ENCODE measurements around the gene PCGF1. TPM values are rescaled to one million over a fixed set of nuclear protein-coding genes. Genes with fewer than 3 reads are reported as not detected.

PCGF1 gene
- total and polyA plus RNA-seq, 9 of the 15 experiments (the other 6 are each of a cell fraction or from before 2014, with no cell fraction given): 20.3 to 45.7 (median 29.3) TPM

DNA sequence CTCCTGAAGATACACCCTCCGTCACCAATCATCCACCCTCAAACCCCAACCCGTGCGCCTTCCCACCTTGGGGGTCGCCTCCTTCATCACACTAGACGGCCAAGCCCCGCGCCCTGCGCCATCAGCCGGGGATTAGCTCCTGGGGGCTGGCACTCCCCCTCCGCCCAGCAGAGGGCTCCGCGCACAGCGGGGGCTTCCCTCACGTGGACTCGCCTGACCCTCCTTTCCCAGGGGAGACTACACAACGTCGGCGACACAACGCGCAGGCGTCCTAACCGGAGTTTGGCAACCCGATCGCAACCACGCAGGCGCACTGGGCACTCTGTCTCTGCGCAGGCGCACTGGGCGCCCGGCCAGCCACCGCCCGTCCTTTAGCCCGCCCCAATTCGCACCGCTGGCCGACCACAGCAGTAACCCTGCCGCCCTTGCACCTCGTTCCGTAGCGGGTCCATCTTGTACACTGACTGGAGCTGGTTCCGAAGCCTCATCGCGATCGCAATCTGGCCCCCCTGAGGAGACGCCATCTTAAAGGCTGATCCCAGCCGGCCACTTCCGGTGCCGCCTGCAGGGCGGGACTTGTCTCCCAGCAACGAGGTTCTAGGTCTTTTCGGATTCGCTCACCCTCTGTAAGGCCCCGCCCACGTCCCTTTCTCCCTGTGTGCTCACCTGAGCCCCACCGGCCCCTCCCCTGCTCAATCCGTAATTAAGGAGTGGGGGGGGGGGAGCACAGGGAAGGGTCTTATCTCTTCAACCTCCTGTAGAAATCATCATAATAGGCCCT lies at the start of gene PCGF1 (continued):
- TF ChIP-seq, protein P1, sequence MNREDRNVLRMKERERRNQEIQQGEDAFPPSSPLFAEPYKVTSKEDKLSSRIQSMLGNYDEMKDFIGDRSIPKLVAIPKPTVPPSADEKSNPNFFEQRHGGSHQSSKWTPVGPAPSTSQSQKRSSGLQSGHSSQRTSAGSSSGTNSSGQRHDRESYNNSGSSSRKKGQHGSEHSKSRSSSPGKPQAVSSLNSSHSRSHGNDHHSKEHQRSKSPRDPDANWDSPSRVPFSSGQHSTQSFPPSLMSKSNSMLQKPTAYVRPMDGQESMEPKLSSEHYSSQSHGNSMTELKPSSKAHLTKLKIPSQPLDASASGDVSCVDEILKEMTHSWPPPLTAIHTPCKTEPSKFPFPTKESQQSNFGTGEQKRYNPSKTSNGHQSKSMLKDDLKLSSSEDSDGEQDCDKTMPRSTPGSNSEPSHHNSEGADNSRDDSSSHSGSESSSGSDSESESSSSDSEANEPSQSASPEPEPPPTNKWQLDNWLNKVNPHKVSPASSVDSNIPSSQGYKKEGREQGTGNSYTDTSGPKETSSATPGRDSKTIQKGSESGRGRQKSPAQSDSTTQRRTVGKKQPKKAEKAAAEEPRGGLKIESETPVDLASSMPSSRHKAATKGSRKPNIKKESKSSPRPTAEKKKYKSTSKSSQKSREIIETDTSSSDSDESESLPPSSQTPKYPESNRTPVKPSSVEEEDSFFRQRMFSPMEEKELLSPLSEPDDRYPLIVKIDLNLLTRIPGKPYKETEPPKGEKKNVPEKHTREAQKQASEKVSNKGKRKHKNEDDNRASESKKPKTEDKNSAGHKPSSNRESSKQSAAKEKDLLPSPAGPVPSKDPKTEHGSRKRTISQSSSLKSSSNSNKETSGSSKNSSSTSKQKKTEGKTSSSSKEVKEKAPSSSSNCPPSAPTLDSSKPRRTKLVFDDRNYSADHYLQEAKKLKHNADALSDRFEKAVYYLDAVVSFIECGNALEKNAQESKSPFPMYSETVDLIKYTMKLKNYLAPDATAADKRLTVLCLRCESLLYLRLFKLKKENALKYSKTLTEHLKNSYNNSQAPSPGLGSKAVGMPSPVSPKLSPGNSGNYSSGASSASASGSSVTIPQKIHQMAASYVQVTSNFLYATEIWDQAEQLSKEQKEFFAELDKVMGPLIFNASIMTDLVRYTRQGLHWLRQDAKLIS (CRISPR knock-in tag; IDR thresholded peaks at IDR 0.05): no peak
- TF ChIP-seq RB1 (IDR thresholded peaks at IDR 0.05; ENCODE audit: low read depth) (peak; percentile 19; the same call in 1 of the 2 replicates), CEBPG (CRISPR knock-in tag; IDR thresholded peaks at IDR 0.05) (peak; percentile 75; the same call in 1 of the 2 replicates), CEBPG (tag; conservative IDR thresholded peaks at IDR 0.05 in 1 of 2, IDR thresholded peaks at IDR 0.05 in 1 of 2) (no peak), SIN3B (IDR thresholded peaks at IDR 0.05; ENCODE audit: low read depth) (peak; percentile 54; the same call in 1 of the 2 replicates), NFIC (IDR thresholded peaks at IDR 0.05) (peak; percentile 38; the same call in 1 of the 2 replicates), NFIX (CRISPR knock-in tag; IDR thresholded peaks at IDR 0.05; ENCODE audit: low read depth) (no peak), VEZF1 (CRISPR knock-in tag; IDR thresholded peaks at IDR 0.05) (peak; percentile 96), KDM4B (IDR thresholded peaks at IDR 0.05; ENCODE audit: borderline replicate concordance in 2 of 2, low read depth in 1 of 2) (0 out of 4 replicates have a peak, but pooled peaks of 1 of the 2 experiments have one; percentile 68), ELK3 (CRISPR knock-in tag; IDR thresholded peaks at IDR 0.05) (no peak), BCOR (IDR thresholded peaks at IDR 0.05) (no peak), ZNF3 (CRISPR knock-in tag; IDR thresholded peaks at IDR 0.05) (no peak), HMBOX1 (IDR thresholded peaks at IDR 0.05) (peak; percentile 4; the same call in 1 of the 2 replicates), RBM14 (IDR thresholded peaks at IDR 0.05; ENCODE audit: borderline replicate concordance, insufficient read depth, low read depth, low read length) (0 out of 2 replicates have a peak, but pooled peaks have one; percentile 55), HDAC1 (IDR thresholded peaks at IDR 0.05) (peak in 1 of 2 experiments; percentile 89; a peak in 2 of 4 replicates), GTF2E2 (tag; IDR thresholded peaks at IDR 0.05) (no peak)
- TF ChIP-seq, protein P2, sequence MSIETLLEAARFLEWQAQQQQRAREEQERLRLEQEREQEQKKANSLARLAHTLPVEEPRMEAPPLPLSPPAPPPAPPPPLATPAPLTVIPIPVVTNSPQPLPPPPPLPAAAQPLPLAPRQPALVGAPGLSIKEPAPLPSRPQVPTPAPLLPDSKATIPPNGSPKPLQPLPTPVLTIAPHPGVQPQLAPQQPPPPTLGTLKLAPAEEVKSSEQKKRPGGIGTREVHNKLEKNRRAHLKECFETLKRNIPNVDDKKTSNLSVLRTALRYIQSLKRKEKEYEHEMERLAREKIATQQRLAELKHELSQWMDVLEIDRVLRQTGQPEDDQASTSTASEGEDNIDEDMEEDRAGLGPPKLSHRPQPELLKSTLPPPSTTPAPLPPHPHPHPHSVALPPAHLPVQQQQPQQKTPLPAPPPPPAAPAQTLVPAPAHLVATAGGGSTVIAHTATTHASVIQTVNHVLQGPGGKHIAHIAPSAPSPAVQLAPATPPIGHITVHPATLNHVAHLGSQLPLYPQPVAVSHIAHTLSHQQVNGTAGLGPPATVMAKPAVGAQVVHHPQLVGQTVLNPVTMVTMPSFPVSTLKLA (conservative IDR thresholded peaks at IDR 0.05): peak; percentile 84 to 89

Measured in K562 (cell line).